GM23338 (cell line): Measurements from ENCODE around the gene SORL1-AS1.

Source experiments
- CREB1 ChIP-seq: fragments of 250-450 bp; sonication (Bioruptor Pico); IDR thresholded peaks from 2 replicates; pipeline ENCODE4 v1.5.0; 2020; ENCODE audit warnings: low read depth, mild to moderate bottlenecking, moderate library complexity
- CTCF ChIP-seq, 2 experiments: fragments of 200-600 bp in 1 of 2; sonication (generic) in 1 of 2; conservative IDR thresholded peaks; 2 replicates each; pipeline versions ENCODE4 v1.5.1 to v1.6.1; 2016 to 2017; ENCODE audit warnings: antibody characterized with exemption in 2 of 2, low read depth in 2 of 2, mild to moderate bottlenecking in 2 of 2, moderate library complexity in 1 of 2
- ETS1 ChIP-seq: IDR thresholded peaks from 2 replicates; pipeline ENCODE4 v1.6.1; 2016; ENCODE audit warnings: antibody characterized with exemption
- EZH2 ChIP-seq: fragments of 200-600 bp; sonication (generic); IDR thresholded peaks from one replicate; pipeline ENCODE4 v1.8.0; 2017; ENCODE audit warnings: antibody characterized with exemption, mild to moderate bottlenecking, low read depth; ENCODE audit not compliant: unreplicated experiment
- NANOG ChIP-seq: IDR thresholded peaks from 2 replicates; pipeline ENCODE4 v1.6.1; 2016; ENCODE audit warnings: antibody characterized with exemption, borderline replicate concordance
- STAT1 ChIP-seq: IDR thresholded peaks from one replicate; pipeline ENCODE4 v1.6.1; 2016; ENCODE audit warnings: antibody characterized with exemption; ENCODE audit not compliant: unreplicated experiment
- ZNF462 ChIP-seq: fragments of 250-450 bp; sonication (Bioruptor Pico); IDR thresholded peaks from 2 replicates; pipeline ENCODE4 v1.5.0; 2020; ENCODE audit warnings: mild to moderate bottlenecking, moderate library complexity

The SORL1-AS1 gene

GRCh38 chr11:121473064-121473777, 20.5 kb upstream of the SORL1-AS1 start (continued):
- no peak for TF ChIP-seq ZNF462 (CRISPR knock-in tag)
- no peak for TF ChIP-seq STAT1
- no peak for TF ChIP-seq CTCF (conservative IDR thresholded peaks at IDR 0.05; ENCODE audit: low read depth in 2 of 2)
- TF ChIP-seq ETS1 = no peak
- TF ChIP-seq CREB1 = no peak
- TF ChIP-seq EZH2 = no peak
- TF ChIP-seq NANOG = no peak
